Heart left ventricle (tissue), 13 donors: ENCODE measurements around the gene LRIF1.
"Not testable (repeated sequence)": the region's sequence is repeated elsewhere in the genome, so short reads cannot be mapped to it uniquely, and the experiment has no call there.

Experiments used
- CTCF ChIP-seq, 12 donors: fragments of 200-600 bp; sonication (generic) in 4 of 12; IDR thresholded peaks; one replicate each; pipeline versions ENCODE4 v1.5.0 to v1.8.0; 2018 to 2022; ENCODE audit warnings: antibody characterized with exemption in 12 of 12, mild to moderate bottlenecking in 5 of 12
- POLR2A ChIP-seq, 2 donors: fragments of 450-650 bp; IDR thresholded peaks; one replicate each; pipeline ENCODE4 v1.6.1; 2017; ENCODE audit warnings: antibody characterized with exemption in 2 of 2, mild to moderate bottlenecking in 2 of 2, moderate library complexity in 2 of 2
- donor health status: ischemic (EF 13 %, LVEDD 7.1; RV severe dilation, severe dysfunction).
- donor health status: DM: no; HTN: yes; CAD: no.
- donor health status: DM: no; HTN: no; CAD: no.
- donor health status: ischemic (EF 25% LVEDD 6.9; RV normal size, moderate dysfunction).
- donor health status: ischemic (EF 25% LVEDD 5.7; RV mildly dilated, moderate dysfunction).
- donor health status: ischemic (EF 35%, LVEDD 5.7; RV mildly dilated, moderate dysfunction).
- donor health status: nonischemic (EF 11% LVEDD 7.7; RV severe dilation, severe dysfunction).
- donor health status: DM: yes; HTN: yes; CAD: no.
- donor health status: PGD.
- donor health status: ischemic (EF 29% LVEDD 5.4; RV normal size, mild dysfunction).
- donor health status: nonischemic (EF 23%, LVEDD 6.1; RV moderate dilation, normal function).

- TF ChIP-seq POLR2A, CTCF (IDR thresholded peaks at IDR 0.05): not testable (repeated sequence)
These were observed 32.6 kb downstream of the LRIF1 start for GRCh38 chr1:110931097-110931496.
